ENCODE results near the gene GDF2.

DNA sequence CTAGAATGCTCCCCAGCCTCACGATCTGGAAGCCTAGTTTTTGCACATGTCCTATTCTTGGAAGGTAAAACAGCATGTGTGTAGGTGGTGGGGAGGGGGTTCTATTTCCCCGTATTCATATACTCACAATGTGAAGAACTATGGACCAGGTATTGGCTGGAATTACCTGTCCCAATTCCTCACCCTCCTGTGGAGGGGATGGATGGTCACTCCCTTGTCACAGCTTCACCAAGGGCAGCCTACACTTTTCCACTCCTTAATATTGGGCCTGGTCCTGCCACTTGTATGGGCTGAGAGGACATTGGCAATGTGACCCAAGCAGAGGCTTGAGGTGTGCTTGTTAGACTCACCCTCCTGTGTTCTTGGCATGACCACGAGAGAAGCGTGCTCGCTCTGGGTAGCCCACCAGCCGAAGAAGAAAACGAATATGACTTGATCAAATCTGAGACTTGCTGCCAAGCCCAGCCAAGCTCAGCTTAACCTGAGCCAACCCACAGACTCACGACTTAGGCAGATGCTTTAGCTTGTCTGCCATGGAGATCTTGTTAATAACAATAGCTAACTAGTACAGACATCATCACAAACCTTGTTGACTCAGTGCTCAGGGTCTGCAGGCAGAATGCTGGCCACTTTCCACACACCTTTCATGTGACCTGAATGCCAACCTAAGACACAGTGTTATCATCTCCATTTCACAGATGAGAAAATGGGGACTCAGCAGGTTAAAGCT, 44.6 kb downstream of the GDF2 start:
- TF ChIP-seq, protein P1, sequence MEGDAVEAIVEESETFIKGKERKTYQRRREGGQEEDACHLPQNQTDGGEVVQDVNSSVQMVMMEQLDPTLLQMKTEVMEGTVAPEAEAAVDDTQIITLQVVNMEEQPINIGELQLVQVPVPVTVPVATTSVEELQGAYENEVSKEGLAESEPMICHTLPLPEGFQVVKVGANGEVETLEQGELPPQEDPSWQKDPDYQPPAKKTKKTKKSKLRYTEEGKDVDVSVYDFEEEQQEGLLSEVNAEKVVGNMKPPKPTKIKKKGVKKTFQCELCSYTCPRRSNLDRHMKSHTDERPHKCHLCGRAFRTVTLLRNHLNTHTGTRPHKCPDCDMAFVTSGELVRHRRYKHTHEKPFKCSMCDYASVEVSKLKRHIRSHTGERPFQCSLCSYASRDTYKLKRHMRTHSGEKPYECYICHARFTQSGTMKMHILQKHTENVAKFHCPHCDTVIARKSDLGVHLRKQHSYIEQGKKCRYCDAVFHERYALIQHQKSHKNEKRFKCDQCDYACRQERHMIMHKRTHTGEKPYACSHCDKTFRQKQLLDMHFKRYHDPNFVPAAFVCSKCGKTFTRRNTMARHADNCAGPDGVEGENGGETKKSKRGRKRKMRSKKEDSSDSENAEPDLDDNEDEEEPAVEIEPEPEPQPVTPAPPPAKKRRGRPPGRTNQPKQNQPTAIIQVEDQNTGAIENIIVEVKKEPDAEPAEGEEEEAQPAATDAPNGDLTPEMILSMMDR (IDR thresholded peaks at IDR 0.05), result no peak
- TF ChIP-seq POLR2A (IDR thresholded peaks at IDR 0.05), result no peak

All from testis (tissue), 2 donors.